ENCODE measurements around the gene DECR2. TPM values are rescaled to one million over a fixed set of nuclear protein-coding genes. Genes with fewer than 3 reads are reported as not detected.
A peak's percentile ranks its signal among the peaks of the same experiment; 100 is the strongest.

Gene DECR2
- total and polyA plus RNA-seq, 9 of the 15 experiments (the other 6 are each of a cell fraction or from before 2014, with no cell fraction given): 1.0 to 31.9 (median 10.3) TPM

GRCh38 chr16:369275-369865, 32.3 kb upstream of the DECR2 start (continued):
- TF ChIP-seq PCBP1 (IDR thresholded peaks at IDR 0.05; ENCODE audit: low read depth, low read length, poor library complexity, severe bottlenecking) (peak; percentile 31), ZNF589 (CRISPR knock-in tag; IDR thresholded peaks at IDR 0.05; ENCODE audit: low read depth) (no peak), PRPF4 (IDR thresholded peaks at IDR 0.05; ENCODE audit: insufficient read depth, low read depth, low read length, poor library complexity, severe bottlenecking) (no peak), RBFOX2 (IDR thresholded peaks at IDR 0.05; ENCODE audit: low read depth, low read length) (peak; percentile 30; the same call in 1 of the 2 replicates), E2F6 (IDR thresholded peaks at IDR 0.05; ENCODE audit: borderline replicate concordance in 1 of 2, extremely low read depth in 1 of 2, insufficient read depth in 1 of 2, insufficient read length in 1 of 2, low read depth in 1 of 2, low read length in 1 of 2, poor library complexity in 1 of 2, severe bottlenecking in 1 of 2) (peak; percentile 47 to 67), MTF1 (CRISPR knock-in tag; IDR thresholded peaks at IDR 0.05; ENCODE audit: borderline replicate concordance) (no peak), CAMTA2 (CRISPR knock-in tag; conservative IDR thresholded peaks at IDR 0.05) (no peak), POLR2A (conservative IDR thresholded peaks at IDR 0.05) (0 out of 2 replicates have a peak, but pooled peaks have one; percentile 34), ZNF695 (CRISPR knock-in tag; IDR thresholded peaks at IDR 0.05) (no peak), ZNF280A (IDR thresholded peaks at IDR 0.05; ENCODE audit: low read depth, partially characterized antibody) (no peak), ZNF583 (CRISPR knock-in tag; IDR thresholded peaks at IDR 0.05) (no peak), ZNF668 (CRISPR knock-in tag; IDR thresholded peaks at IDR 0.05) (no peak), ZNF277 (CRISPR knock-in tag; IDR thresholded peaks at IDR 0.05; ENCODE audit: borderline replicate concordance) (no peak), RBM25 (IDR thresholded peaks at IDR 0.05; ENCODE audit: low read depth, low read length, severe bottlenecking) (no peak), NUFIP1 (IDR thresholded peaks at IDR 0.05; ENCODE audit: partially characterized antibody) (no peak)

Measured in K562 (cell line).